Stimulated activated CD8-positive, alpha-beta memory T cell treated with anti-CD3 and anti-CD28 coated beads, Interleukin-12 subunit alpha, Interleukin-12 subunit beta, amount 100 ng/mL, for 24 hours (primary cell): Measurements from ENCODE around the gene HES5.
A peak's percentile ranks its signal among the peaks of the same experiment; 100 is the strongest.

ENCODE experiments used
- DNase-seq: peaks from one replicate; pipeline ENCODE4 v3.0.0-alpha.2; 2020; ENCODE audit errors: extremely low read depth

Gene HES5

GRCh38 chr1:2530513-2531361 is 674 bp upstream of the HES5 start:
- DNase-seq = no peak

GRCh38 chr1:2528966-2529783 is 888 bp downstream of the HES5 start:
- no peak for DNase-seq

GRCh38 chr1:2528611-2528965 is 1.5 kb downstream of the HES5 start:
- DNase-seq = no peak

- no peak for DNase-seq
Measured at GRCh38 chr1:2528016-2528415, 2.0 kb downstream of the HES5 start.

GRCh38 chr1:2527556-2527860 is 2.6 kb downstream of the HES5 start:
- no peak for DNase-seq

- DNase-seq = no peak
Measured at GRCh38 chr1:2526824-2527555, 3.1 kb downstream of the HES5 start.

GRCh38 chr1:2525920-2526823 is 3.9 kb downstream of the HES5 start, which contains the start of gene PANK4:
Gene PANK4, minus strand, starts transcription at chr1:2526596. Its CDS starts 9 bp downstream, at chr1:2526587.
- peak; percentile 79 for DNase-seq

- DNase-seq = no peak
Measured at GRCh38 chr1:2525572-2525919, 4.5 kb downstream of the HES5 start.

GRCh38 chr1:2523891-2524609 is 6.0 kb downstream of the HES5 start:
- no peak for DNase-seq

GRCh38 chr1:2523191-2523890 is 6.7 kb downstream of the HES5 start:
- DNase-seq = no peak

- no peak for DNase-seq
Measured at GRCh38 chr1:2522230-2522629, 7.8 kb downstream of the HES5 start.

- no peak for DNase-seq
Measured at GRCh38 chr1:2520806-2521205, 9.3 kb downstream of the HES5 start.

GRCh38 chr1:2520206-2520605 is 9.9 kb downstream of the HES5 start:
- no peak for DNase-seq

GRCh38 chr1:2519729-2520128 is 10.3 kb downstream of the HES5 start:
- no peak for DNase-seq

- DNase-seq = no peak
Measured at GRCh38 chr1:2519029-2519685, 10.9 kb downstream of the HES5 start.

- no peak for DNase-seq
Measured at GRCh38 chr1:2518528-2518927, 11.5 kb downstream of the HES5 start.

GRCh38 chr1:2517966-2518365 is 12.1 kb downstream of the HES5 start:
- no peak for DNase-seq

GRCh38 chr1:2516946-2517345 is 13.1 kb downstream of the HES5 start:
- no peak for DNase-seq

GRCh38 chr1:2516124-2516523 is 13.9 kb downstream of the HES5 start:
- DNase-seq = no peak

- DNase-seq = no peak
Measured at GRCh38 chr1:2515763-2516080, 14.3 kb downstream of the HES5 start.
